Measurements from ENCODE around the gene IFNL3.

IFNL3 gene

GRCh38 chr19:39194832-39195542 lies 49.8 kb downstream of the IFNL3 start:
- in situ Hi-C loops (cut with MboI; ENCODE audit: low sequenced_read_pairs): no loop called here

GRCh38 chr19:39193803-39194202 lies 51.0 kb downstream of the IFNL3 start:
- in situ Hi-C loops (cut with MboI; ENCODE audit: low sequenced_read_pairs): no loop called here

All from HL-60/S4 treated with retinoic acid at 250 ng/mL for 4 days and 3 days (cell line).